DMS153 treated with DMSO at 0.1 percent for 48 hours (cell line): Measurements from ENCODE around the gene OR5AC2.

ENCODE experiments used
- DNase-seq: peaks from one replicate; lab custom pipeline; 2025; ENCODE audit not compliant: unreplicated experiment; lab: John Stamatoyannopoulos, UW

OR5AC2 gene

GRCh38 chr3:98136631-98137030 is 49.7 kb downstream of the OR5AC2 start:
- no peak for DNase-seq
